IMR-90 (cell line): Measurements from ENCODE around the gene MYLK4. TPM values are rescaled to one million over a fixed set of nuclear protein-coding genes. Genes with fewer than 3 reads are reported as not detected.

Experiments used
- ATAC-seq: fragments of 200-7000 bp; cut with Tn5 transposase; 2 replicates; pipeline ENCODE4 v1.9.1; 2020; ENCODE audit warnings: low read depth, mild to moderate bottlenecking, moderate library complexity
- BruUV-seq: library from RNA; stranded (reverse); fragments of 400-500 nt; replicated peaks from 2 replicates; lab custom pipeline; 2021; lab: Mats Ljungman, UMichigan
- CTCF ChIA-PET: fragments of 300-600 bp; formaldehyde crosslinking; extraction: SDS; loops from one replicate; lab custom pipeline; 2021; ENCODE audit warnings: antibody characterized with exemption; lab: Yijun Ruan, JAX
- POLR2A ChIA-PET: fragments of 300-600 bp; sonication (Branson Sonifier 250); formaldehyde crosslinking; loops from one replicate; lab custom pipeline; 2022; ENCODE audit warnings: antibody characterized with exemption; ENCODE audit not compliant: unreplicated experiment; lab: Charles Lee
- DNase-seq: peaks from one replicate; pipeline ENCODE4 v3.0.0; 2013
- H2AFZ ChIP-seq: replicated peaks from 2 replicates; pipeline ENCODE3; 2013; ENCODE audit warnings: low read length, mild to moderate bottlenecking; ENCODE audit not compliant: poor library complexity
- H2AK5ac ChIP-seq: 2 replicates; pipeline ENCODE4 v1.6.1; 2013; ENCODE audit warnings: low read depth, low read length, inconsistent platforms
- H2AK9ac ChIP-seq: replicated peaks from 2 replicates; pipeline ENCODE3; 2013; ENCODE audit warnings: mild to moderate bottlenecking, low read depth, low read length, moderate library complexity; ENCODE audit not compliant: poor library complexity
- H2BK120ac ChIP-seq: 2 replicates; pipeline ENCODE4 v1.6.1; 2013; ENCODE audit warnings: low read depth, low read length, inconsistent platforms
- H2BK15ac ChIP-seq: 3 replicates; pipeline ENCODE4 v1.6.1; 2013; ENCODE audit warnings: low read depth, low read length, inconsistent platforms
- H2BK20ac ChIP-seq: 2 replicates; pipeline ENCODE4 v1.6.1; 2013; ENCODE audit warnings: low read depth, mild to moderate bottlenecking, inconsistent platforms, low read length, moderate library complexity
- H2BK5ac ChIP-seq: 2 replicates; pipeline ENCODE4 v1.6.1; 2013; ENCODE audit warnings: mild to moderate bottlenecking, low read depth, low read length, inconsistent platforms; ENCODE audit not compliant: poor library complexity, severe bottlenecking
- H3K14ac ChIP-seq: replicated peaks from 2 replicates; pipeline ENCODE4 v1.6.1; 2013; ENCODE audit warnings: low read depth, low read length, inconsistent platforms
- H3K18ac ChIP-seq: 2 replicates; pipeline ENCODE4 v1.6.1; 2013; ENCODE audit warnings: low read depth, low read length, control low read depth
- H3K23ac ChIP-seq: 2 replicates; pipeline ENCODE4 v1.6.1; 2013; ENCODE audit warnings: low read depth, low read length, inconsistent platforms
- H3K27ac ChIP-seq: 2 replicates; pipeline ENCODE4 v1.5.1; 2013; ENCODE audit warnings: mild to moderate bottlenecking, control low read depth, low read length; ENCODE audit not compliant: insufficient read depth
- H3K27me3 ChIP-seq: 2 replicates; pipeline ENCODE4 v1.6.1; 2013; ENCODE audit warnings: low read length; ENCODE audit not compliant: control insufficient read depth, insufficient read depth
- H3K36me3 ChIP-seq: 2 replicates; pipeline ENCODE4 v1.6.1; 2013; ENCODE audit warnings: low read length, mixed read lengths; ENCODE audit not compliant: control insufficient read depth, insufficient read depth
- H3K4ac ChIP-seq: 2 replicates; pipeline ENCODE4 v1.6.1; 2013; ENCODE audit warnings: low read depth, low read length, inconsistent platforms
- H3K4me1 ChIP-seq: 2 replicates; pipeline ENCODE4 v1.6.1; 2013; ENCODE audit warnings: low read length, mixed read lengths; ENCODE audit not compliant: control insufficient read depth, insufficient read depth
- H3K4me2 ChIP-seq: 2 replicates; pipeline ENCODE4 v1.6.1; 2013; ENCODE audit warnings: low read depth, mild to moderate bottlenecking, control low read depth, low read length, moderate library complexity
- H3K4me3 ChIP-seq: 2 replicates; pipeline ENCODE4 v1.5.1; 2013; ENCODE audit warnings: low read depth, mild to moderate bottlenecking, control low read depth, low read length, moderate library complexity; ENCODE audit not compliant: insufficient read depth
- H3K56ac ChIP-seq: 2 replicates; pipeline ENCODE4 v1.6.1; 2013; ENCODE audit warnings: low read length, inconsistent platforms; ENCODE audit not compliant: insufficient read depth; ENCODE audit errors: extremely low read depth
- H3K79me1 ChIP-seq, 2 experiments: 2 replicates each; pipeline ENCODE4 v1.6.1; 2013; ENCODE audit warnings: low read length in 2 of 2, inconsistent platforms in 1 of 2, low read depth in 1 of 2
- H3K9ac ChIP-seq: 2 replicates; pipeline ENCODE4 v1.6.1; 2013; ENCODE audit warnings: low read depth, low read length, control low read depth
- H3K9me1 ChIP-seq: 2 replicates; pipeline ENCODE4 v1.6.1; 2013; ENCODE audit warnings: low read length, inconsistent platforms; ENCODE audit not compliant: insufficient read depth
- H3K9me3 ChIP-seq: 2 replicates; pipeline ENCODE4 v1.6.1; 2013; ENCODE audit warnings: low read length; ENCODE audit not compliant: control insufficient read depth, insufficient read depth
- H4K20me1 ChIP-seq: 2 replicates; pipeline ENCODE4 v1.6.1; 2013; ENCODE audit warnings: low read length, inconsistent platforms; ENCODE audit not compliant: insufficient read depth
- H4K5ac ChIP-seq: 2 replicates; pipeline ENCODE4 v1.6.1; 2013; ENCODE audit warnings: mild to moderate bottlenecking, low read depth, low read length, control low read depth
- H4K8ac ChIP-seq, 2 experiments: 2 replicates each; pipeline ENCODE4 v1.6.1; 2013; ENCODE audit warnings: low read depth in 2 of 2, low read length in 2 of 2, control low read depth in 1 of 2, inconsistent platforms in 1 of 2
- H4K91ac ChIP-seq: 2 replicates; pipeline ENCODE4 v1.6.1; 2013; ENCODE audit warnings: low read depth, low read length, inconsistent platforms; ENCODE audit not compliant: insufficient read depth
- ELK1 ChIP-seq: fragments of 150-350 bp; IDR thresholded peaks from 2 replicates; pipeline ENCODE4 v1.6.1; 2016; ENCODE audit warnings: low read depth, mild to moderate bottlenecking, low read length, moderate library complexity, borderline replicate concordance
- MAFK ChIP-seq: IDR thresholded peaks from 2 replicates; pipeline ENCODE4 v1.6.1; 2012; ENCODE audit warnings: low read depth, low read length, improper control_type of control experiment
- MXI1 ChIP-seq: IDR thresholded peaks from 2 replicates; pipeline ENCODE4 v1.6.1; 2012; ENCODE audit warnings: low read depth, mild to moderate bottlenecking, low read length, moderate library complexity, borderline replicate concordance
- RAD21 ChIP-seq: IDR thresholded peaks from 2 replicates; pipeline ENCODE4 v1.6.1; 2012; ENCODE audit warnings: low read length, improper control_type of control experiment
- RCOR1 ChIP-seq: IDR thresholded peaks from 2 replicates; pipeline ENCODE4 v1.6.1; 2012; ENCODE audit warnings: mild to moderate bottlenecking, low read length, improper control_type of control experiment; ENCODE audit not compliant: insufficient replicate concordance
- USF2 ChIP-seq: fragments of 150-350 bp; IDR thresholded peaks from 2 replicates; pipeline ENCODE4 v1.6.1; 2017; ENCODE audit warnings: mild to moderate bottlenecking, antibody characterized with exemption, low read length, low read depth
- WGBS, 2 experiments: methylation state at CpG; one replicate each; pipeline versions ENCODE4 v1.1.5 to v1.1.7; 2013; ENCODE audit warnings: missing lambda C conversion rate in 2 of 2; ENCODE audit not compliant: insufficient read length in 1 of 2; ENCODE audit errors: extremely low coverage in 2 of 2; 5-methylcytosine and 5-hydroxymethylcytosine counted together
- dilution Hi-C: fragments of 300-500 bp; cut with HindIII; formaldehyde crosslinking; loops from one replicate; pipeline ENCODE4 v1.14.3; 2018; ENCODE audit warnings: low sequenced_read_pairs; ENCODE audit not compliant: unreplicated experiment
- in situ Hi-C: fragments of 300-500 bp; cut with MboI; formaldehyde crosslinking; loops from 3 replicates; pipeline ENCODE4 v1.14.3; 2019; ENCODE audit warnings: low sequenced_read_pairs, inconsistent platforms, mixed read lengths
- intact Hi-C: fragments of 100-400 bp; cut with micrococcal nuclease; formaldehyde crosslinking; loops from 2 replicates; pipeline ENCODE4 v1.10.0; 2022
- polyA plus RNA-seq, 3 experiments: library from polyadenylated mRNA; depleted of rRNA; stranded (reverse); fragments of >200 nt; gene quantifications; 2 replicates each; pipeline ENCODE4 v1.2.3, GENCODE V29; 2012; ENCODE audit warnings: low replicate concordance in 1 of 3
- total RNA-seq: library from RNA; depleted of rRNA; stranded (reverse); fragments of >200 nt; gene quantifications from 2 replicates; pipeline ENCODE4 v1.2.3, GENCODE V29; 2012

The MYLK4 gene
- total and polyA plus RNA-seq, 2 of the 4 experiments (the other 2 are of a cell fraction), result under 0.01 to 0.07 TPM

- no peak overlapping the region for H3K27ac ChIP-seq
- no peak overlapping the region for H3K56ac ChIP-seq
- no peak overlapping the region for H4K8ac ChIP-seq
- no peak overlapping the region for H2BK5ac ChIP-seq
- H2AK9ac ChIP-seq, result no peak overlapping the region
- H4K20me1 ChIP-seq, result 0 out of 2 replicates have a peak, but pooled peaks cover under 1% of the 10 kb centered on the region
- H3K23ac ChIP-seq, result no peak overlapping the region
- ChIA-PET POLR2A (no interaction called here), CTCF (interaction anchor here (1.6 kb wide), 1 partner anchor 1039 kb away, joined by 5 read pairs; no protein-coding TSS in a partner anchor)
- DNase-seq (no peak), ATAC-seq (no peak)
- H3K4me3 ChIP-seq, result no peak overlapping the region
- H2AK5ac ChIP-seq, result no peak overlapping the region
- H2AFZ ChIP-seq, result no peak overlapping the region
- no peak overlapping the region for H3K9ac ChIP-seq
- no peak overlapping the region for H3K18ac ChIP-seq
- in situ Hi-C loops, result loop anchor here (5.0 to 25.0 kb wide), 3 partner anchors 281 to 1044 kb away; no protein-coding TSS in a partner anchor
- H4K5ac ChIP-seq, result no peak overlapping the region
- no peak overlapping the region for H4K91ac ChIP-seq
- no TSS peak for BruUV-seq
- WGBS, 2 experiments, result 90% methylated on average over 2 of the region's 12 CpGs; no CpG with 5 or more reads in 1 of the 2 experiments
- H3K4me2 ChIP-seq, result no peak overlapping the region
- H3K36me3 ChIP-seq, result no peaks in the 10 kb centered on the region
- dilution Hi-C loops, result no loop called here
- no peak for TF ChIP-seq USF2
- no peak for TF ChIP-seq RAD21
- TF ChIP-seq ELK1, result no peak
- TF ChIP-seq RCOR1, result no peak
- no peak for TF ChIP-seq MXI1
- TF ChIP-seq MAFK, result no peak
- H2BK20ac ChIP-seq, result no peak overlapping the region
- no peak overlapping the region for H3K4ac ChIP-seq
- no peak overlapping the region for H2BK120ac ChIP-seq
- H3K14ac ChIP-seq, result no peak overlapping the region
- H2BK15ac ChIP-seq, result no peak overlapping the region
- H3K79me1 ChIP-seq, result no peaks in the 10 kb centered on the region
- peaks cover 14% of the 10 kb centered on the region for H3K27me3 ChIP-seq
- H3K4me1 ChIP-seq, result peaks cover 19% of the 10 kb centered on the region
- H3K9me1 ChIP-seq, result peaks cover 11% of the 10 kb centered on the region
- intact Hi-C loops, result loop anchor here (2.0 to 10.0 kb wide), 2 partner anchors 451 to 949 kb away; no protein-coding TSS in a partner anchor
- H3K9me3 ChIP-seq, result no peaks in the 10 kb centered on the region
Observed at GRCh38 chr6:2635911-2636310, 114.8 kb downstream of the MYLK4 start.
